Psoas muscle (tissue), 8 donors: ENCODE results near the gene CPSF3. TPM values are rescaled to one million over a fixed set of nuclear protein-coding genes. Genes with fewer than 3 reads are reported as not detected.

Experiments
- ATAC-seq, 4 donors: fragments of 200-7000 bp; cut with Tn5 transposase; one replicate each; pipeline ENCODE4 v1.9.1; 2020; ENCODE audit warnings: moderate library complexity in 3 of 4, mild to moderate bottlenecking in 2 of 4
- DNase-seq, 2 donors: peaks; one replicate each; pipeline ENCODE4 v3.0.0-alpha.2; 2020
- H3K27ac ChIP-seq: fragments of 200-600 bp; one replicate; pipeline ENCODE4 v1.8.0; 2022
- H3K27me3 ChIP-seq, 3 donors: fragments of 200-600 bp in 1 of 3; one replicate each; pipeline versions ENCODE4 v1.6.1 to v1.8.0; 2013 to 2022; ENCODE audit warnings: low read length in 2 of 3, mild to moderate bottlenecking in 2 of 3, moderate library complexity in 1 of 3; ENCODE audit not compliant: insufficient read depth in 3 of 3
- H3K36me3 ChIP-seq, 2 donors: fragments of 200-600 bp in 1 of 2; one replicate each; pipeline versions ENCODE4 v1.6.1 to v1.8.0; 2013 to 2022; ENCODE audit warnings: low read depth in 1 of 2, mild to moderate bottlenecking in 1 of 2, moderate library complexity in 1 of 2; ENCODE audit not compliant: insufficient read depth in 1 of 2
- H3K4me1 ChIP-seq: fragments of 200-600 bp; one replicate; pipeline ENCODE4 v1.8.0; 2022
- H3K4me3 ChIP-seq: fragments of 200-600 bp; one replicate; pipeline ENCODE4 v1.8.0; 2022; ENCODE audit warnings: mild to moderate bottlenecking
- H3K9me3 ChIP-seq: fragments of 200-600 bp; one replicate; pipeline ENCODE4 v1.8.0; 2022
- CTCF ChIP-seq: fragments of 200-600 bp; IDR thresholded peaks from one replicate; pipeline ENCODE4 v1.8.0; 2022; ENCODE audit warnings: antibody characterized with exemption
- whole genome bisulfite sequencing, 3 donors: extraction: QIAGEN DNeasy Blood & Tissue Kit; methylation state at CpG; one replicate each; pipeline versions ENCODE4 v1.1.6 to v1.1.7; 2013; 5-methylcytosine and 5-hydroxymethylcytosine counted together
- intact Hi-C, 2 donors: fragments of 100-400 bp; cut with DNase I; formaldehyde crosslinking; loops; one replicate each; pipeline versions ENCODE4 v1.11.0 to v1.14.2; 2022
- polyA plus RNA-seq, 3 donors: library from polyadenylated mRNA; stranded (reverse); fragments of 200-250 nt; gene quantifications; one replicate each; pipeline ENCODE4 v1.2.3, GENCODE V29; 2013
- total RNA-seq, 4 donors: library from RNA; stranded (reverse); fragmentation: NEBNext Ultra II Directional in 2 of 4; extraction: Animal tissue kit (Norgen Biotek cat#: 25700) in 2 of 4; gene quantifications; one replicate each; pipeline versions ENCODE4 v1.2.1 to v1.2.4, GENCODE V29; 2021 to 2023
- donor health status: healthy with polysubstance abuse.
- donor health status: DM: no; HTN: no; CAD: no; lungs with moderate emphysema.
- donor health status: Bipolar disorder and iron deficiency.
- donor health status: healthy.
- donor health status: DM: yes; HTN: yes; CAD: no.
- donor health status: DM: no; HTN: no; CAD: no.
- donor health status: DM: no; HTN: no; CAD: no.
- donor health status: DM: yes; HTN: yes; CAD: no.

CPSF3 gene
- total and polyA plus RNA-seq, 7 donors: 11.3 to 21.8 (median 19.3) TPM

- Histone ChIP-seq H3K27me3 (no peaks in the 10 kb centered on the region), H3K36me3 (peaks cover 31 to 99% of the 10 kb centered on the region in 2 donors), H3K4me3 (no peak overlapping the region), H3K9me3 (no peaks in the 10 kb centered on the region), H3K27ac (no peak overlapping the region), H3K4me1 (no peaks in the 10 kb centered on the region)
- ATAC-seq: no peak
- intact Hi-C loops: no loop called here
- 95 to 100% (median 98%) methylated on average over 1 of the region's 1 CpG for WGBS, 3 donors
- no peak for TF ChIP-seq CTCF
- no peak for DNase-seq
Observed at GRCh38 chr2:9488583-9489547, 65.4 kb downstream of the CPSF3 start.

- H3K4me3 ChIP-seq: no peak overlapping the region
- H3K27ac ChIP-seq: no peak overlapping the region
- intact Hi-C loops: loop anchor here in 1 of 2 donors (5.0 kb wide), 1 partner anchor 37 kb away; no protein-coding TSS in a partner anchor
- H3K27me3 ChIP-seq: no peaks in the 10 kb centered on the region
- no peaks in the 10 kb centered on the region for H3K4me1 ChIP-seq
- ATAC-seq (no peak), DNase-seq (no peak)
- TF ChIP-seq CTCF: no peak
- H3K9me3 ChIP-seq: no peaks in the 10 kb centered on the region
- H3K36me3 ChIP-seq: peaks cover 30 to 99% of the 10 kb centered on the region in 2 donors
- WGBS, 3 donors: 88 to 92% (median 90%) methylated on average over 2 of the region's 2 CpGs
Observed at GRCh38 chr2:9490789-9491188, 67.3 kb downstream of the CPSF3 start.

GRCh38 chr2:9492927-9493326 is 69.5 kb downstream of the CPSF3 start:
- Histone ChIP-seq H3K4me3 (no peak overlapping the region), H3K4me1 (peaks cover 2% of the 10 kb centered on the region), H3K36me3 (peaks cover 27 to 100% of the 10 kb centered on the region in 2 donors), H3K27me3 (no peaks in the 10 kb centered on the region), H3K9me3 (no peaks in the 10 kb centered on the region), H3K27ac (no peak overlapping the region)
- DNase-seq (no peak), ATAC-seq (no peak)
- TF ChIP-seq CTCF: no peak
- WGBS, 3 donors: 29 to 57% (median 41%) methylated on average over 2 of the region's 2 CpGs
- intact Hi-C loops: loop anchor here in 1 of 2 donors (5.0 kb wide), 1 partner anchor 34 kb away; no protein-coding TSS in a partner anchor

GRCh38 chr2:9493478-9493877 is 70.0 kb downstream of the CPSF3 start:
- Histone ChIP-seq H3K9me3 (no peaks in the 10 kb centered on the region), H3K4me1 (peaks cover 5% of the 10 kb centered on the region), H3K36me3 (peaks cover 27 to 100% of the 10 kb centered on the region in 2 donors), H3K27me3 (no peaks in the 10 kb centered on the region), H3K4me3 (no peak overlapping the region), H3K27ac (no peak overlapping the region)
- 82 to 86% (median 83%) methylated on average over 3 of the region's 3 CpGs for WGBS, 3 donors
- DNase-seq: no peak
- intact Hi-C loops: loop anchor here in 1 of 2 donors (5.0 kb wide), 1 partner anchor 34 kb away; no protein-coding TSS in a partner anchor
- no peak for ATAC-seq
- TF ChIP-seq CTCF: no peak
